BLaER1 treated with 17β-estradiol and CSF1 and Interleukin-3, amounts not matched to agents 10 nM and 100 nM (cell line): ENCODE results near the gene OLA1.

Experiments used
- H3K27ac ChIP-seq, 11 experiments: shearing (Covaris generic); formaldehyde crosslinking; 2 replicates each; pipeline ENCODE4 v1.8.1; 2022
- H3K27me3 ChIP-seq, 11 experiments: shearing (Covaris generic); formaldehyde crosslinking; 2 replicates each; pipeline ENCODE4 v1.8.1; 2022
- H3K36me3 ChIP-seq, 11 experiments: shearing (Covaris generic); formaldehyde crosslinking; 2 replicates each; pipeline ENCODE4 v1.8.1; 2022
- H3K4me1 ChIP-seq, 10 experiments: shearing (Covaris generic); formaldehyde crosslinking; 2 replicates each; pipeline ENCODE4 v1.8.1; 2022
- H3K4me2 ChIP-seq, 11 experiments: shearing (Covaris generic); formaldehyde crosslinking; 2 replicates each; pipeline ENCODE4 v1.8.1; 2022
- H3K4me3 ChIP-seq, 10 experiments: shearing (Covaris generic); formaldehyde crosslinking; 2 replicates each; pipeline ENCODE4 v1.8.1; 2022
- H3K9ac ChIP-seq, 11 experiments: shearing (Covaris generic); formaldehyde crosslinking; 2 replicates each; pipeline ENCODE4 v1.8.1; 2022
- H3K9me3 ChIP-seq, 11 experiments: shearing (Covaris generic); formaldehyde crosslinking; replicated peaks in 1 of 11; 2 replicates each; pipeline ENCODE4 v1.8.1; 2022
- H4K20me1 ChIP-seq, 11 experiments: shearing (Covaris generic); formaldehyde crosslinking; 2 replicates each; pipeline ENCODE4 v1.8.1; 2022
- Cebpa-rat ChIP-seq, 11 experiments: shearing (Covaris generic); IDR thresholded peaks; 2 replicates each; pipeline ENCODE4 v1.8.1; 2022

The OLA1 gene

DNA sequence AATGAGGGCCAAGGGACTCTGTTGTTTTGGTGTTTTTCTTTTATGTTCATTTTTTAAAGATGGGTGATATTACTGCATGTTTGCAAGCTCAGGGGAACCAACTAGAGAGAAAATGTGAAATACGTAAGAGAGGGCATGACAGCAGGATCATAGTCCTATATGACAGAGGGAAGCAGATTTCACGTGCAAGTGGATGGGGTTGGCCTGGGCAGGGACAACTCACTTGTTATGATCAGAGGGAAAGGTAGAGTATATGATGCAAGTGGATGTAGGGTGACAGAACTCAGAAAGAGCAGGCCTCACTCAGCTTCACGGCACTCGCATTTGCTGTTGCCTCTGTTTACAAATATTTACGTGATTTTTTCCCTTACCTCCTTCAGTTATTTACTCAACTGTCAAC lies 67.0 kb downstream of the OLA1 start:
- TF ChIP-seq Cebpa-rat (IDR thresholded peaks at IDR 0.05) = no peak
- H3K4me2 ChIP-seq = peak overlapping the region in 4 of 11 experiments; percentile 4 to 34 (median 14); a peak in 1 of 22 replicates
- no peak overlapping the region for H3K4me3 ChIP-seq
- H3K9me3 ChIP-seq = peaks cover 8 to 14% (median 12%) of the 10 kb centered on the region in 11 experiments; a peak in 20 of 22 replicates
- H3K36me3 ChIP-seq = peaks cover 4 to 68% (median 39%) of the 10 kb centered on the region in 11 experiments; a peak in 20 of 22 replicates
- H3K27me3 ChIP-seq = no peaks in the 10 kb centered on the region
- H3K4me1 ChIP-seq = peaks cover 0 to 16% (median 2%) of the 10 kb centered on the region in 10 experiments; a peak in 9 of 20 replicates
- peaks cover 10 to 77% (median 36%) of the 10 kb centered on the region in 11 experiments; a peak in 18 of 22 replicates for H4K20me1 ChIP-seq
- no peak overlapping the region for H3K9ac ChIP-seq
- no peak overlapping the region for H3K27ac ChIP-seq

DNA sequence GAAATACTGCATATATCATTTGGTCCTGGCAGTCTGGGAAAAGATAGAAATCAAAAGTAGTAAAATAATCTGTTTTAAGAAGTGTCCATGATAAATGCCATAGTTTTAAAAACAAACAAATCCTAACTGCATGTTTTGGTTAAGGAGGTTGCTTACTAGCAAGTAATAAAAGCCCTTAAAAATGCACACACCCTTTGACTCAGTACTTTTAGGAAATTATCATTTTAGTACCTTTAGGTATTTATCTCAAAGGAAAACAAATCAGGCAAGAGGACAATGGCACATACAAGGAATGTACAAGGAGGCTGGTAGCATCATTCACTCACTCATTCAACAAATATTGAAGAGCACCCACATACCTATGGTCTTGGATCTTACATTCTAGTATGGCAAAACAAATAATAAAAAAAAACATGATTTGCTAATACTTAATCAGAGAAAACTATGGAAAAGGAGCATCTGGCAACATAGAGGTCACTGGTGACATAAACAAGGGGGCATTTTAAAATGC lies 67.6 kb downstream of the OLA1 start:
- Histone ChIP-seq H3K4me3 (no peak overlapping the region), H4K20me1 (peaks cover 10 to 73% (median 31%) of the 10 kb centered on the region in 11 experiments; a peak in 17 of 22 replicates), H3K36me3 (peaks cover 4 to 73% (median 36%) of the 10 kb centered on the region in 11 experiments; a peak in 20 of 22 replicates), H3K4me2 (no peak overlapping the region), H3K4me1 (peaks cover 0 to 16% (median 2%) of the 10 kb centered on the region in 10 experiments; a peak in 9 of 20 replicates), H3K27ac (no peak overlapping the region), H3K27me3 (no peaks in the 10 kb centered on the region), H3K9me3 (peaks cover 13 to 20% (median 17%) of the 10 kb centered on the region in 11 experiments; a peak in 21 of 22 replicates), H3K9ac (no peak overlapping the region)
- no peak for TF ChIP-seq Cebpa-rat (IDR thresholded peaks at IDR 0.05)

DNA sequence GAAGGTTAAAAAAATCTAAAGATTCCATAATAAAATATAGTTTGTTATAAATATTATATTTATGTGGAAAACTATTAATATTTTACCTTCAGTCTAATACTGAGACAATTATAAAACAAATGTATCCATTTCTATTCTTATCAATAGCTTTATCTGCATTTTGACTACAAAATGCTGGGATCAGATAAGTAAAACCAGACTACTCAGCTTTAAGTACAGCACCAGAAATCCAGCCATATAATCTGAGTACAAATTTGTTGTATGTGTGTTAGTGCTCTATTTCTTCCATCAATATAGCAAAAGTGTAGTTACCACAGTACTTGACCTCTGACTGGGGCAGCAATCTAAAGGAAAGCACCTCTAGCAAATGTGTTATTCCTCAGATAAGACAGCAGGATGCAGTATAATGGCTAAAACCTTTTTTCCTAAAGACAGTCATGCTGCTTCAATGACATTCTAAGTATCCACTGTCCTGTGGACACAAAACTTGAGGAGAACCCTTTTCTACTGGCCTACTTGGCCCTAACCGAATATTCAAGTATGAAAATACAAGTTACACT lies 68.1 kb downstream of the OLA1 start:
- no peak for TF ChIP-seq Cebpa-rat (IDR thresholded peaks at IDR 0.05)
- no peak overlapping the region for H3K4me3 ChIP-seq
- peaks cover 6 to 73% (median 39%) of the 10 kb centered on the region in 11 experiments; a peak in 20 of 22 replicates for H3K36me3 ChIP-seq
- peaks cover 18 to 25% (median 23%) of the 10 kb centered on the region in 11 experiments for H3K9me3 ChIP-seq
- H3K27me3 ChIP-seq = no peaks in the 10 kb centered on the region
- no peak overlapping the region for H3K9ac ChIP-seq
- no peak overlapping the region for H3K27ac ChIP-seq
- H4K20me1 ChIP-seq = peaks cover 10 to 67% (median 27%) of the 10 kb centered on the region in 11 experiments; a peak in 17 of 22 replicates
- no peak overlapping the region for H3K4me2 ChIP-seq
- H3K4me1 ChIP-seq = peaks cover 0 to 16% (median 2%) of the 10 kb centered on the region in 10 experiments; a peak in 9 of 20 replicates

DNA sequence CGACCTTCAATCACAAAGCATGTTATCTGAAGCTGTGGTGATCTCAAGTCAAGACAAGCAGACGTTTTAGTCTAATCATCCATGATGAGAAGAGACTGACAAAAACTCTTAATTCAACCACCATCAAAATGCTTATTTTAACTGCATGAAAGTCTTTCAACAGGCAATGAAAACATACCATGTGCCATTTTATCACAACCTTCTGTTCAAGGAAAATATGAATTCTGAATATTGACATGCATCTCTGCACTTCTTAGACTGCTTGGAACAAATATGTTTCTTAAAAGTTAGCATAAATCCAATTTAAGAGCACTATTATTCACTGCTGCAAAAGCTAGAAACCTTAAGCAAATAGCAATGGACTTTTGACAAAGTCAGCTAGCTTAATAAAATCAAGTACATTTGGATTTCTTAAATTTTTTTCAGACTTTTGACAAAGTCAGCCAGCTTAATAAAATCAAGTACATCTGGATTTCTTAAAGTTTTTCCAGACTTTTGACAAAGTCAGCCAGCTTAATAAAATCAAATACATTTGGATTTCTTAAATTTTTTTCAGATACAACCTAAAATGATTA lies 70.9 kb downstream of the OLA1 start:
- Histone ChIP-seq H4K20me1 (peaks cover 4 to 44% (median 21%) of the 10 kb centered on the region in 11 experiments; a peak in 17 of 22 replicates), H3K4me1 (peaks cover 0 to 12% (median 2%) of the 10 kb centered on the region in 10 experiments; a peak in 9 of 20 replicates), H3K36me3 (peaks cover 22 to 71% (median 46%) of the 10 kb centered on the region in 11 experiments), H3K4me3 (no peak overlapping the region), H3K9me3 (peaks cover 45 to 53% (median 50%) of the 10 kb centered on the region in 11 experiments), H3K9ac (no peak overlapping the region), H3K4me2 (no peak overlapping the region), H3K27ac (no peak overlapping the region), H3K27me3 (no peaks in the 10 kb centered on the region)
- TF ChIP-seq Cebpa-rat (IDR thresholded peaks at IDR 0.05) = no peak

DNA sequence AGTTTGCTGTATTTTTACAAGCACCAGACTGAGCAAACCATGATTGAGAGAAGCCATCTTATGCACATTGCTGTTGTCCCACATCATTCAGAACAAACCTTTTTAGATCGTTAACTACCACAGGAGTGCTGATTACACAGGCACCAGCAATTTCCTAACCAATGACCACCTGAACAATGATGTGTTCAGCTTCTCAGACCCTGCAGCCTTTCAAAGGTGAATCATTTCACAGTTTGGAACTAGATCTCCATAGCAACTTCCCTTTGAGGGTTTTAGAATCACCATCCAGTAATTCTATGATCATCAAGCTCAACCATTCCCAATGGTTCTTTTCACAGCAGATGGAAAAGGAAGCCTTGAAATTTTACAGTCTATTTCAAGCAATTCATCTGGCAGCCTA lies 71.4 kb downstream of the OLA1 start:
- Histone ChIP-seq H3K4me2 (no peak overlapping the region), H3K4me1 (peaks cover 0 to 8% (median 0%) of the 10 kb centered on the region in 10 experiments; a peak in 6 of 20 replicates), H3K36me3 (peaks cover 27 to 71% (median 52%) of the 10 kb centered on the region in 11 experiments), H3K27ac (no peak overlapping the region), H3K9me3 (peaks cover 50 to 58% (median 55%) of the 10 kb centered on the region in 11 experiments), H3K27me3 (no peaks in the 10 kb centered on the region), H4K20me1 (peaks cover 0 to 44% (median 17%) of the 10 kb centered on the region in 11 experiments; a peak in 17 of 22 replicates), H3K4me3 (no peak overlapping the region), H3K9ac (no peak overlapping the region)
- no peak for TF ChIP-seq Cebpa-rat (IDR thresholded peaks at IDR 0.05)

DNA sequence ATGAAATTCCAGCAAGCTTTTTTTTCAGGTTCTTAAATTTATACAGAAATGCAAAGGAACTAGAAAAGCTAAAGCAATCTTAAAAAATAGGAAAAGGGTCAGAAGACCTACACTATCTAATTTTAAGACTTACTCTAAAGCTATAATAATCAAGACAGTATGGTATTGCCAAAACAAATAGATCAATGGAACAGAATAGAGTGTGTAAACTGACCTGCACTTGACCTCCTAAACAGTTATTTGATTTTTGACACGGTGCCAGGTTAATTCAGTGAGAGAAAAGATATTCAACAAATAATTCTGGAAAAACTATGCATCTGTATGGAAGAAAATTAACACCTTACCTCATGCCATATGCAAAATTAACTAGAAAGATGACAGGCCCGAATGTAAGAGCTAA lies 73.6 kb downstream of the OLA1 start:
- no peaks in the 10 kb centered on the region for H3K27me3 ChIP-seq
- peaks cover 42 to 78% (median 62%) of the 10 kb centered on the region in 11 experiments for H3K36me3 ChIP-seq
- H3K9me3 ChIP-seq = peaks cover 72 to 80% (median 76%) of the 10 kb centered on the region in 11 experiments
- H3K4me1 ChIP-seq = no peaks in the 10 kb centered on the region
- no peak overlapping the region for H3K4me2 ChIP-seq
- no peak overlapping the region for H3K27ac ChIP-seq
- H3K9ac ChIP-seq = no peak overlapping the region
- TF ChIP-seq Cebpa-rat (IDR thresholded peaks at IDR 0.05) = no peak
- no peak overlapping the region for H3K4me3 ChIP-seq
- H4K20me1 ChIP-seq = peaks cover 0 to 26% (median 0%) of the 10 kb centered on the region in 11 experiments; a peak in 7 of 22 replicates

DNA sequence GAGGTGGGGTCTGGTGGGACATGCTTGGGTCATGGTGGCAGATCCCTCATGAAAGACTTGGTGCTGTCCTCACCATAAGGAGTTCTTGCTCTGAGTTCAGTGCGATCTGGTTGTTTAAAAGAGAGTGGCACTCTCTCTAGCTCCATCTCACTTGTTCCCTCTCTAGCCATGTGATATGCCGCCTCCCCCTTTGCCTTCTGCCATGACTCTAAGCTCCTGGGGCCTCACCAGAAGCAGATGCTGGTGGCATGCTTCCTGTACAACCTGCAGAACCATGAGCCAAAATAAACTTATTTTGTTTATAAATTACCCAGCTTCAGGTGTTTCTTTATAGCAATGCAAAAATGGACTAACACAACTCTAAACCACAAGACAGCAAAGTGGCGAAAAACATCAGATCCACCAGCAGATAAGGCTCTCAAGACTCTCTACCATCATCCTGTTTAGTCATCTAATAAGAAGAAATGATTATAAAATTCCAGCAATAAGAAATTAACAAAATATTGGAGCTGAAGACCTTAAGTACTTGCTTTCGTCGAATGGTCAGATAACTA lies 75.5 kb downstream of the OLA1 start:
- H3K9me3 ChIP-seq = peaks cover 90 to 99% (median 95%) of the 10 kb centered on the region in 11 experiments
- no peak overlapping the region for H3K9ac ChIP-seq
- H3K27me3 ChIP-seq = no peaks in the 10 kb centered on the region
- no peak overlapping the region for H3K27ac ChIP-seq
- peaks cover 59 to 96% (median 79%) of the 10 kb centered on the region in 11 experiments for H3K36me3 ChIP-seq
- no peaks in the 10 kb centered on the region for H3K4me1 ChIP-seq
- peaks cover 0 to 21% (median 0%) of the 10 kb centered on the region in 11 experiments; a peak in 4 of 22 replicates for H4K20me1 ChIP-seq
- H3K4me2 ChIP-seq = no peak overlapping the region
- TF ChIP-seq Cebpa-rat (IDR thresholded peaks at IDR 0.05) = no peak
- peak overlapping the region in 1 of 10 experiments; percentile 3; a peak in 1 of 20 replicates for H3K4me3 ChIP-seq

DNA sequence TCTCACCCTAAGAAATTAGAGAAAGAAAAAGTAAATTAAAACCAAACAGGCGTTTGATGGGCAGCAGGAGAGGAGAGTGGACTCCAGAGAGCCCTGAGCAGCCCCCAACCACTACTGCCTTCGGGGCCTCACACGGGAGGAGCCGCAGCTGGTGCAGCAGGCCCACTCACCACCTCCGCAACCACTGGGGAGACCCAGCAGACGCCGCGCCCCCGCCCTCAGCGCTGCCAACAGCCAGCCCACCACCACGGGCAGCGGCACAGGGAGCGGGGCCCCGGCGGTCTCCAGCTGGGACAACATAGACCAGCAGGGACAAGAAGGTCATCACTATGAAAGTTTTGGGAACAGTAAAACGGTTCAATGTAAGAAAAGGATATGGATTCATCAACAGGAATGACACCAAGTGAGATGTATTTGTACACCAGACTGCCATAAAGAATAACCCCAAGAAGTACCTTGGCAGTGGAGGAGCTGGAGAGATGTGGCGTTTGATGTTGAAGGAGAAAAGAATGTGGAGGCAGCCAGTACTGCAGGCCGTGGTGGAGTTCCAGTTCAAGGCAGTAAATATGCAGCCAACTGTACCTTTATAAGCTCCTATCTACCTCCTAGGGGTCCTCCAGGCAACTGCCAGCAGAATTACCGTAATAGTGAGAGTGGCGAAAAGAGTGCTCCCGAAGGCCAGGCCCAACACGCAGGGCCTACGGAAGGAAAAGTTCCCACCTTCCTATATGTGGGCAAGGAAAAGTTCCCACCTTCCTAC lies 76.5 kb downstream of the OLA1 start:
- Histone ChIP-seq H3K27ac (no peak overlapping the region), H4K20me1 (peaks cover 0 to 19% (median 0%) of the 10 kb centered on the region in 11 experiments; a peak in 4 of 22 replicates), H3K4me3 (peak overlapping the region in 6 of 10 experiments; percentile 3 to 32 (median 15); a peak in 2 of 20 replicates), H3K4me2 (no peak overlapping the region), H3K9ac (no peak overlapping the region), H3K4me1 (no peaks in the 10 kb centered on the region), H3K9me3 (peaks cover 92 to 100% (median 98%) of the 10 kb centered on the region in 11 experiments), H3K36me3 (peaks cover 59 to 96% (median 83%) of the 10 kb centered on the region in 11 experiments), H3K27me3 (no peaks in the 10 kb centered on the region)
- TF ChIP-seq Cebpa-rat (IDR thresholded peaks at IDR 0.05) = no peak
